ENCODE data around the gene VAX1. TPM values are rescaled to one million over a fixed set of nuclear protein-coding genes. Genes with fewer than 3 reads are reported as not detected.
A peak's percentile ranks its signal among the peaks of the same experiment; 100 is the strongest.

The VAX1 gene
- total RNA-seq, 2 experiments from 2014 or later: not detected

- ATAC-seq (ENCODE audit: poor library complexity) (peak; percentile 89), DNase-seq (peak; percentile 38 to 83 (median 60))
- H3K27ac ChIP-seq (ENCODE audit: low read depth in 1 of 2, low read length in 2 of 2): no peak overlapping the region
- H3K9me3 ChIP-seq (ENCODE audit: control insufficient read depth in 1 of 2, insufficient read depth in 1 of 2, low read length in 2 of 2): peaks cover 0 to 46% of the 10 kb centered on the region in 2 experiments
- intact Hi-C loops (cut with DNase I, micrococcal nuclease): no loop called here
- H3K4me1 ChIP-seq (ENCODE audit: insufficient read depth, low read length): peaks cover 49% of the 10 kb centered on the region
- H3K36me3 Mint-ChIP-seq (ENCODE audit: low read depth): no peaks in the 10 kb centered on the region
- H3K36me3 ChIP-seq (ENCODE audit: insufficient read depth, low read length): no peaks in the 10 kb centered on the region
- peak overlapping the region; percentile 22 for H3K4me3 Mint-ChIP-seq
- H3K27me3 ChIP-seq (ENCODE audit: control insufficient read depth in 1 of 2, insufficient read depth in 2 of 2, low read length in 2 of 2): peaks cover 81 to 89% of the 10 kb centered on the region in 2 experiments
- ChIA-PET POLR2A (no interaction called here), CTCF (interaction anchor here (1.1 to 2.9 kb wide), 5 partner anchors 7 to 877 kb away, joined by 3 to 12 read pairs (median 6); no protein-coding TSS in a partner anchor)
- no peaks in the 10 kb centered on the region for H3K9me3 Mint-ChIP-seq
- H3K27me3 Mint-ChIP-seq: peaks cover 85% of the 10 kb centered on the region
- peak overlapping the region; percentile 28 for H3K4me3 ChIP-seq (ENCODE audit: low read length)
- no peak overlapping the region for H3K27ac Mint-ChIP-seq
- TF ChIP-seq CTCF (IDR thresholded peaks at IDR 0.05): peak; percentile 80
- peaks cover 34% of the 10 kb centered on the region for H3K4me1 Mint-ChIP-seq (ENCODE audit: low read depth)
These were observed 30.0 kb upstream of the VAX1 start for GRCh38 chr10:117167789-117168674.

DNA sequence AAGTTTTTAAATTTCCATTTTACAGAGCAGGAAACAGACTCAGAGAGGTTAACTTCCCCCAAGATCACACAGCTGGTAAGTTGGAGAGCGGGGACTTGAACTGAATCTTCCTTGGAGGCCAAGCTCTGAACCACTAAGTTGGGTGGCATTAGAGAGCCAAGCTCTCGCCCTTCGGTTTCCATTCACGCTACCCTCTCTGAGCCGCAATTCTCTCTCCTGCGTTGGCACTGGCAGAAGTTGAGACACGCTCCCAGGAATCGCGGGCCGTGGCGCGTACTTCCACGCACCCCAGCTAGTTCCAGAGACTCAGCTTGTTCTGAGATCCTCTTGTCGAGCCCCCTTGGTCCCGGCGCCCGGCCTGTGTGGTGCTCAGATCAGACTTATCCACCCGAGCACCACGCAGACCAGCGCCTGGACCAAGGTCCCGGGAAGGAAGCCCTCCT lies 29.3 kb upstream of the VAX1 start:
- H3K36me3 ChIP-seq (ENCODE audit: insufficient read depth, low read length): no peaks in the 10 kb centered on the region
- H3K27ac ChIP-seq (ENCODE audit: low read depth in 1 of 2, low read length in 2 of 2): no peak overlapping the region
- H3K4me1 ChIP-seq (ENCODE audit: insufficient read depth, low read length): peaks cover 55% of the 10 kb centered on the region
- ATAC-seq (ENCODE audit: poor library complexity) (no peak), DNase-seq (peak in 1 of 14 experiments; percentile 6)
- peaks cover 38% of the 10 kb centered on the region for H3K4me1 Mint-ChIP-seq (ENCODE audit: low read depth)
- POLR2A ChIA-PET: interaction anchor here (1.3 kb wide), 1 partner anchor 8 kb away, joined by 4 read pairs; no protein-coding TSS in a partner anchor
- H3K27me3 ChIP-seq (ENCODE audit: control insufficient read depth in 1 of 2, insufficient read depth in 2 of 2, low read length in 2 of 2): peaks cover 85 to 87% of the 10 kb centered on the region in 2 experiments
- no peak overlapping the region for H3K27ac Mint-ChIP-seq
- peaks cover 86% of the 10 kb centered on the region for H3K27me3 Mint-ChIP-seq
- H3K4me3 ChIP-seq (ENCODE audit: low read length): peak overlapping the region; percentile 27
- peaks cover 0 to 47% of the 10 kb centered on the region in 2 experiments for H3K9me3 ChIP-seq (ENCODE audit: control insufficient read depth in 1 of 2, insufficient read depth in 1 of 2, low read length in 2 of 2)
- no peaks in the 10 kb centered on the region for H3K9me3 Mint-ChIP-seq
- TF ChIP-seq CTCF (IDR thresholded peaks at IDR 0.05): no peak
- CTCF ChIA-PET: interaction anchor here (1.2 to 2.9 kb wide), 3 partner anchors 8 to 11 kb away, joined by 6 to 12 read pairs (median 7); no protein-coding TSS in a partner anchor
- intact Hi-C loops (cut with DNase I, micrococcal nuclease): no loop called here
- no peaks in the 10 kb centered on the region for H3K36me3 Mint-ChIP-seq (ENCODE audit: low read depth)
- peak overlapping the region; percentile 39 for H3K4me3 Mint-ChIP-seq

DNA sequence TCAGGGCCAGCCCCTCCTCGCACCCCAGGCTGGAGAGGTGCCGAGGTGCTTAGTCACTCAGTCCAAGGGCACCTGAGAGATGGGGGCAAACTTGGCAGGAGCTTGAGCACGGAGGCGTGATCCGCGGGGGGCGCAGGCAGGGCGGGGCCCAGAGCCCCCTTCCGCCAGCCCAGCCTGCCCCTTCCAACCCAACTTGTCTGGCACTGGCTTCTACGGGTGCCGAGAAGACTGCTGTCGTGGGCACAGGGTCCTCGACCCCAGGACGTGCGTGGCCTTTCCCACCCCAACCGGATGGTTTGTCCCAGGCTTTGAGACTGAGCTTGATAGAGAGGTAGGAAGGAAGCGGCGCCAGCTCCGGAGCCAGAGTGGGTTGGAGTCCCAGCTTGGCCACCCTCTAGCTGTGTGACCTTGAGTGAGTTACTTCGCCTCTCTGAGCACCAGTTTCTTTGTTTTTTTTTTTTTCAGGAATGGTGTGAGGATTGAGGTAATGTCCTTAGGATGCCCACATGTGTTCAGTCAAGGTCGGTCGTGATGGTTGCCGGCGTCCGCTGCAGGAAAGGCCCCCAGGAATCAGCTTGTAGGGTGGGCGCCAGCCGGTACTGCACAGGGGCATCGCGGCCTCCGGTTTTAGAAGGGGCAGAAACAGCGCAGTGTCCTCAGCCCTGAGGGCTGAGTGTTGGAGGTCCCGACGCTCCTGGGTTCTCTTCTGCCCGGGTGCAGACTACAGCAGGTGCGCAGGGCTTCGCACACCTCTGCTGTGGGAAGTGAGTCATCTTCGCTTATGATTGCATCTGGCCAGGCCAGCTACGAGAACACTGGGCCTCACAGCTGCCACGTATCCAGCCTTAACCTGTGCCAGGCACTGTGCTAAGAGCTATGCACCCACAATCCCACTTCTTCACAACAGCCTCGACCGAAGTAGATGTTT lies 28.6 kb upstream of the VAX1 start:
- Histone ChIP-seq H3K4me1 (ENCODE audit: insufficient read depth, low read length) (peaks cover 57% of the 10 kb centered on the region), H3K27me3 (ENCODE audit: control insufficient read depth in 1 of 2, insufficient read depth in 2 of 2, low read length in 2 of 2) (peaks cover 83 to 92% of the 10 kb centered on the region in 2 experiments), H3K9me3 (ENCODE audit: control insufficient read depth in 1 of 2, insufficient read depth in 1 of 2, low read length in 2 of 2) (peaks cover 0 to 47% of the 10 kb centered on the region in 2 experiments), H3K36me3 (ENCODE audit: insufficient read depth, low read length) (no peaks in the 10 kb centered on the region), H3K4me3 (ENCODE audit: low read length) (no peak overlapping the region), H3K27ac (ENCODE audit: low read depth in 1 of 2, low read length in 2 of 2) (no peak overlapping the region)
- H3K4me1 Mint-ChIP-seq (ENCODE audit: low read depth): peaks cover 44% of the 10 kb centered on the region
- intact Hi-C loops (cut with DNase I, micrococcal nuclease): no loop called here
- no peak for TF ChIP-seq CTCF (IDR thresholded peaks at IDR 0.05)
- peak overlapping the region; percentile 39 for H3K4me3 Mint-ChIP-seq
- ATAC-seq (ENCODE audit: poor library complexity): no peak
- peaks cover 86% of the 10 kb centered on the region for H3K27me3 Mint-ChIP-seq
- DNase-seq: peak in 1 of 14 experiments; percentile 11
- POLR2A ChIA-PET: interaction anchor here (1.3 kb wide), 1 partner anchor 8 kb away, joined by 4 read pairs; no protein-coding TSS in a partner anchor
- no peak overlapping the region for H3K27ac Mint-ChIP-seq
- CTCF ChIA-PET: interaction anchor here (1.5 to 2.9 kb wide), 2 partner anchors 8 to 10 kb away, joined by 6 to 12 read pairs; no protein-coding TSS in a partner anchor
- no peaks in the 10 kb centered on the region for H3K36me3 Mint-ChIP-seq (ENCODE audit: low read depth)
- no peaks in the 10 kb centered on the region for H3K9me3 Mint-ChIP-seq
